ENCODE data around the gene IL16.

Gene IL16

DNA sequence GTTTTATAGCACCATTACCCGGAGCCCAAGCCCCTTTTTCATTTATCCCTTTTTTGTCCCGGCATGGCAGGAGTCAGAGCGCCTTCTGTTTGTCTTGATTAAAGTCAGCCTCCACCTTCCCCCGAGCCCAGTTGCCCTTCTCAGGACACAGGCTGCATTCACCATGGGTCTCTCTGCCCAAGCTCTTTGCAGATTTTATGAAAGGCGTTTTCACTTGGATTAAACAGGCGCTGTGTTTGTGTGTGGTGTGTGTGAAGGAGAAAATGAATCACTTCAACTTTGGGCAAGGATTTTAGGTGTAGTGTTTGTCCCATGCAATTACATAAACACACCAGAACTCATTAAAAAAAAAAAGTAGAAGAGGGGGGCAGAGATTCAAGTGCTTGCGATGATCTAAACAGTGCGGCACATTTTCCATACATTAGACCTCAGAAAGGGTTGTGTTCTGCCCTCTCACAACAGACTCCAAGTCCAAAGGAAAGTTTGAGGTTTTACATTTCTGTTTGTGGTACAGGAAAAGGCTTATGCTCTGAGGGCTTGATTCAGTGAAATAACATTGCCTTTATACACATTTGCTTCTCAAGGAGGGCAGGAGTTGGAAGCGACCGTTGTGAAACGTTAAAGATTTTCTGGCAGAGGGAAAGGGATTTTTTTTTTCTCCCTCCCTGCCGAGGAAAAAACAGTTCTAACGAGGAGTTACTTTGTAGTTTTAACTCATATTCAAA, 14.5 kb upstream of the IL16 start:
- Histone ChIP-seq H3K27ac (no peak overlapping the region), H4K20me1 (ENCODE audit: insufficient read depth) (no peaks in the 10 kb centered on the region), H3K79me2 (ENCODE audit: insufficient read depth, low read depth) (no peaks in the 10 kb centered on the region), H3K9ac (no peak overlapping the region), H3K27me3 (ENCODE audit: insufficient read depth, low read depth) (no peaks in the 10 kb centered on the region), H3K36me3 (ENCODE audit: insufficient read depth) (no peaks in the 10 kb centered on the region), H2AFZ (ENCODE audit: low read depth) (no peak overlapping the region), H3K4me3 (IDR thresholded peaks at IDR 0.05; ENCODE audit: insufficient read depth, low read depth, low read length) (no peak overlapping the region), H3K4me1 (ENCODE audit: low read depth, poor library complexity, severe bottlenecking) (no peaks in the 10 kb centered on the region), H3K4me2 (no peak overlapping the region)
- TF ChIP-seq CTCF (conservative IDR thresholded peaks at IDR 0.05; ENCODE audit: low read depth, low read length), result no peak

- TF ChIP-seq CTCF (conservative IDR thresholded peaks at IDR 0.05; ENCODE audit: low read depth, low read length), result no peak
- H3K27ac ChIP-seq, result no peak overlapping the region
- no peaks in the 10 kb centered on the region for H3K4me1 ChIP-seq (ENCODE audit: low read depth, poor library complexity, severe bottlenecking)
- H3K4me3 ChIP-seq (IDR thresholded peaks at IDR 0.05; ENCODE audit: insufficient read depth, low read depth, low read length), result no peak overlapping the region
- no peaks in the 10 kb centered on the region for H3K36me3 ChIP-seq (ENCODE audit: insufficient read depth)
- no peak overlapping the region for H3K9ac ChIP-seq
- H3K79me2 ChIP-seq (ENCODE audit: insufficient read depth, low read depth), result no peaks in the 10 kb centered on the region
- no peak overlapping the region for H2AFZ ChIP-seq (ENCODE audit: low read depth)
- H4K20me1 ChIP-seq (ENCODE audit: insufficient read depth), result no peaks in the 10 kb centered on the region
- H3K4me2 ChIP-seq, result no peak overlapping the region
- no peaks in the 10 kb centered on the region for H3K27me3 ChIP-seq (ENCODE audit: insufficient read depth, low read depth)
These were observed 13.8 kb upstream of the IL16 start for GRCh38 chr15:81182756-81183438.

GRCh38 chr15:81183439-81183775, 13.3 kb upstream of the IL16 start:
- H3K79me2 ChIP-seq (ENCODE audit: insufficient read depth, low read depth), result no peaks in the 10 kb centered on the region
- H2AFZ ChIP-seq (ENCODE audit: low read depth), result no peak overlapping the region
- no peaks in the 10 kb centered on the region for H3K36me3 ChIP-seq (ENCODE audit: insufficient read depth)
- H4K20me1 ChIP-seq (ENCODE audit: insufficient read depth), result no peaks in the 10 kb centered on the region
- H3K4me1 ChIP-seq (ENCODE audit: low read depth, poor library complexity, severe bottlenecking), result no peaks in the 10 kb centered on the region
- H3K4me3 ChIP-seq (IDR thresholded peaks at IDR 0.05; ENCODE audit: insufficient read depth, low read depth, low read length), result no peak overlapping the region
- TF ChIP-seq CTCF (conservative IDR thresholded peaks at IDR 0.05; ENCODE audit: low read depth, low read length), result no peak
- H3K27ac ChIP-seq, result no peak overlapping the region
- no peak overlapping the region for H3K4me2 ChIP-seq
- H3K27me3 ChIP-seq (ENCODE audit: insufficient read depth, low read depth), result no peaks in the 10 kb centered on the region
- H3K9ac ChIP-seq, result no peak overlapping the region

- no peak for TF ChIP-seq CTCF (conservative IDR thresholded peaks at IDR 0.05; ENCODE audit: low read depth, low read length)
- Histone ChIP-seq H3K9ac (no peak overlapping the region), H3K4me2 (no peak overlapping the region), H2AFZ (ENCODE audit: low read depth) (no peak overlapping the region), H3K79me2 (ENCODE audit: insufficient read depth, low read depth) (no peaks in the 10 kb centered on the region), H3K27ac (no peak overlapping the region), H3K36me3 (ENCODE audit: insufficient read depth) (no peaks in the 10 kb centered on the region), H4K20me1 (ENCODE audit: insufficient read depth) (no peaks in the 10 kb centered on the region), H3K4me3 (IDR thresholded peaks at IDR 0.05; ENCODE audit: insufficient read depth, low read depth, low read length) (no peak overlapping the region), H3K4me1 (ENCODE audit: low read depth, poor library complexity, severe bottlenecking) (no peaks in the 10 kb centered on the region), H3K27me3 (ENCODE audit: insufficient read depth, low read depth) (no peaks in the 10 kb centered on the region)
These were observed 12.5 kb upstream of the IL16 start for GRCh38 chr15:81184188-81184587.
